ENCODE results near the gene OR10AD1.
"Not testable (repeated sequence)": the region's sequence is repeated elsewhere in the genome, so short reads cannot be mapped to it uniquely, and the experiment has no call there.

OR10AD1 gene

DNA sequence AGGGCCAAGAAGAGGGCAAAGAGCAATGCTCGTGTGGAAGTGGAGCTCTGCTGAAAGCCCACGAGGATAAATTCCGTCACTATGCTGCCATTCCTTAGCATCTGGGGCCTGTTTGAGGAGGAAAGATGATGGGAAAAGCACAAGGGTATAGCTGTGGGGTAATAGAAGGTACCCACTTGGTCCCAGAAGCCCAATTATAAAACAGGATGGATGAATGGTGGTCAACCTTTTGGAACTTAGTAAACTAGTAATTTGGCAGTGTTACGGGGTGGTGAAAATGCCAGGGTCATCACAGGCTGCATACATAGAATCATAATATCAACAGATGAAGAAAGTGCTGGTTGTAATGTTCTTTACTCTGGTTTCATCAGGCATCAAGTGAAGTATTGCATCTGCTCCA is at the start of gene OR10AD1:
Gene OR10AD1 (minus strand): TSS at position 101 of the 400 bp plus-strand sequence. CDS start 0 bp downstream, at position 101.
- no peak for DNase-seq

DNA sequence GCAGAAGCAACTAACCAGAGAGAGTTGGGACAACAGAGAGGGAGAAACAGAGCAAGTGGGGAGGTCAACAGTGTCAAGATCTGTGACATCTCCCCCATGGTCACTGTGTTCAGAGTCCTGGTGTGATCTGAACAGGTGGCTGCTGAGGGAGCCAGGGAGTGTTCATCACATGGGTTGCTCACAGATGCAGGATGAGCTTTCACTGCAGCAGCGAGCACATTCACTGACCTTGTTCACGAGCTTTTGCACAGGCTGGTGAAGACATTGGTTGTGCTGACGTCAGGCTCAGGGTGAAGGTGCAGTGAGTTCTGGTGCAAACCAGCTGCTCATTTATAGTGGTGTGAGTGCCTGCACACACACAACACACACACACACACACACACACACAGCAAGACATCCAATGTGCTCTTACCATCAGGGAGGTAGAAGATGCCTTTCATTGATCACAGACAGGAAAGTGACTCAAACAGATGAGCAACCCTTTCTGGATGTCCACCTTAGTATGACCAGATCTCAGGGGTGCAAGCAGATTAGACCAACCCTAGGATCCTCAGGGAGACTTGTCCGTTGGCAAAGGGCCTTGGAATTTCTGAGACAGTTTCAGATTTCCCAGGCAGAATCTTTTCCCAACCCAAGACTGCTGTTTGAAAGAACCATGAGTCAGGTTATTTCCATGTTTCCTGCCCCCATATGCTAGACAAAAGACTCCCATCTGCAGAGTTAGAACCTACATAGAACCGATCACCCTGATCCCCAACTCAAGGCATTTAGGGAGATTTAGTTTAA is 44.3 kb upstream of the OR10AD1 start:
- no peak for DNase-seq

GRCh38 chr12:48237162-48237561 is 34.1 kb upstream of the OR10AD1 start:
- DNase-seq: no peak

GRCh38 chr12:48235796-48236333 is 32.8 kb upstream of the OR10AD1 start:
- no peak for DNase-seq

GRCh38 chr12:48231169-48231958 is 28.3 kb upstream of the OR10AD1 start:
- not testable (repeated sequence) for DNase-seq

- DNase-seq: not testable (repeated sequence)
Observed at GRCh38 chr12:48224533-48224932, 21.4 kb upstream of the OR10AD1 start.

DNA sequence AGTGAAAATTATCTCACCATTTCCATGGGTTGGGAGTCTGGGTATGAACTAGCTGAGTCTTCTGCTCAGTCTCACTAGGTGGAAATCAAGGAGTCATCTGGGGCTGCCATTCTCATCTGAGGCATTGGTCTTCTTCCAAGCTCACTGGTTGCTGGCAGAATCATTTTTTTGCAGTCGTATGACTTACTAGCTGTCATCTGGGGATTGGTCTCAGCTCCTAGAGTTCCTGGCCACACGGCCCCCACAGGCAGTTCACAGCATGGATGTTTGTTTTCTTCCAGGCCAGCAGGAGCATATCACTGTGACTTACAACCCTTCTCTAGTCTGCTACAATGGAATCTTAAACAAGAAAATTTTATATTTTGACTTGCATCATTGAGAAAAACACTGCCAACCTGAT is 18.6 kb upstream of the OR10AD1 start:
- no peak for DNase-seq

DNA sequence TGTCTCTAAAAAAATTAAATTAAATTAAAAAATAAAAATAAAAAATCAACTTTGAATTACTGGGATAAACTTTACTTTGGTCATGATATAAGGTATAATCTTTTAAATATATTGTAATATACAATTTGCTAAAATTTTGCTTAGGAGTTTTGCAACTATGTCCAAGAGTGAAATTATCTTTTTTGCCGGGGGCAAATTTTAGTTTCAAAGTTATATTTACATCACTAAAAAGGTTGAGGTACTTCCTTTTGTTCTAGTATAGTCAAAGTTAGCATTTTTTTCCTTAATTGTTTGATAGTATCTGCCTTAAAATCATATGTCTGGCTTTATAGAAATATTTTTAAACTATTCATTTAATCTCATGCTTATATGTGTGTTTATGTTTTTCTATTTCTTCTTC is 17.6 kb upstream of the OR10AD1 start:
- no peak for DNase-seq

- no peak for DNase-seq
Observed at GRCh38 chr12:48219631-48220030, 16.5 kb upstream of the OR10AD1 start.

- DNase-seq: no peak
Observed at GRCh38 chr12:48216785-48217184, 13.7 kb upstream of the OR10AD1 start.

DNA sequence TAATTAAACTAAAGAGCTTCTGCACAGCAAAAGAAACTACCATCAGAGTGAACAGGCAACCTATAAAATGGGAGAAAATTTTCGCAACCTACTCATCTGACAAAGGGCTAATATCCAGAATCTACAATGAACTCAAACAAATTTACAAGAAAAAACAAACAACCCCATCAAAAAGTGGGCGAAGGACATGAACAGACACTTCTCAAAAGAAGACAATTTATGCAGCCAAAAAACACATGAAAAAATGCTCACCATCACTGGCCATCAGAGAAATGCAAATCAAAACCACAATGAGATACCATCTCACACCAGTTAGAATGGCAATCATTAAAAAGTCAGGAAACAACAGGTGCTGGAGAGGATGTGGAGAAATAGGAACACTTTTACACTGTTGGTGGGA is 6.4 kb upstream of the OR10AD1 start:
- not testable (repeated sequence) for DNase-seq

GRCh38 chr12:48202766-48203165 is 326 bp downstream of the OR10AD1 start:
- no peak for DNase-seq

- DNase-seq: no peak
Observed at GRCh38 chr12:48201516-48201915, 1.6 kb downstream of the OR10AD1 start.

DNA sequence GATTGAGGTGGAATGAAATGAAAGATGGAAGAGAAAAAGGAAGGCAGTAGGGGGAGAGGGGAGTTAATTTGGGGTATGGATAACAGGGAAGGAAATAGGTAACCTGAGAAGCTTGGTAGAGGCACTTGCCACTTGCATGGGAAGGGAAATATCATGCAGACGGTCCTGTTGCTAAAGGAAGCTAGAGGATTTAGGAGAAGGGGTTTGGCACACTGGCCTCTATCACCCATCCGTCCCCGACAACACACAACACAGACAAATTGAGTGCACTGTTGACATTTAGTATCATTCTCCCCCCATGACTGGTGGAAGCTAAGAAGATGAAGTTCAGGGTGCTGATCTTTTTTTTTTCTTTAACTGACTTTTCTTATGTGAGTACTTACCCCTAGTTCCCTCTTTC is 2.0 kb downstream of the OR10AD1 start:
- DNase-seq: no peak

DNA sequence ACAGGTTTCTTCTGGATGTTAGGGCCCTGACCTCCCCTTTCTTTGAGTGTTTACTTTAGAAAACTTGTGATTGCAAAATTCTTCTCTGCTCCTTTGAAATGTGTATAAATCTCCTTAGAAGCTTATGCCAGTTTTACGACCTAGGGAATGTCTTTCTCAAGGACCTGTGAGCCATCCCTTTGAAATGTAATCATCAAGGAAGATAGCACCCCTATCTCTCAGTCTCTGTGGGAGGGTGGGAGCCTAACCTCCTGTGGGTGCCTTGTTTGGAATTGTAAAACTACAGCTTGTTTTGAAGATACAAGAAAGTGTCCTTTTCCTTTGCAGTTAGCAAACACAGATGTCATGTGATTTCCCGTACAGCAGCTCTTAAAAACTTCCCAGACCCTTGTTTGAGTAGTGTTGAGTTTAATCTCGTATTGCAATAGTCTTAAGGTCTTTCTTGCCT is 3.3 kb downstream of the OR10AD1 start:
- DNase-seq: no peak

DNA sequence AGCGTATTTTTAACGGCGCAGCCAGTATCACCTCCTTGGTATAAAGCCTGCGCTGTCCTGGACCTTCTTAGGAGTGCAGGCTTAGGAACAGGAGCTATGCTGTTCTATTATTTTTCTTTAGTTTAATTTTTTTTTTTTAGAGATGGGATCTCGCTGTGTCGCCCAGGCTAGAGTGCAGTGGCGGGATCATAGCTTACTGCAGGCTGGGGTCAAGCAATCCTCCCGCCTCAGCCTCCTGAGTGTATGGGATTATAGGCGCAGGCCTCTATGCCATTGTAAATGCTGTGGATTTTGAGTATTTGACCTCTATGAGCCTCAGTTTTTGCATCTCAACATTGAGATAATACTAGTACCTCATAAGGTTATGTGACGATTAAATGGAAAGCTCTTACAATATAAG is 4.1 kb downstream of the OR10AD1 start:
- DNase-seq: no peak

GRCh38 chr12:48198672-48198971 is 4.5 kb downstream of the OR10AD1 start:
- DNase-seq: no peak

DNA sequence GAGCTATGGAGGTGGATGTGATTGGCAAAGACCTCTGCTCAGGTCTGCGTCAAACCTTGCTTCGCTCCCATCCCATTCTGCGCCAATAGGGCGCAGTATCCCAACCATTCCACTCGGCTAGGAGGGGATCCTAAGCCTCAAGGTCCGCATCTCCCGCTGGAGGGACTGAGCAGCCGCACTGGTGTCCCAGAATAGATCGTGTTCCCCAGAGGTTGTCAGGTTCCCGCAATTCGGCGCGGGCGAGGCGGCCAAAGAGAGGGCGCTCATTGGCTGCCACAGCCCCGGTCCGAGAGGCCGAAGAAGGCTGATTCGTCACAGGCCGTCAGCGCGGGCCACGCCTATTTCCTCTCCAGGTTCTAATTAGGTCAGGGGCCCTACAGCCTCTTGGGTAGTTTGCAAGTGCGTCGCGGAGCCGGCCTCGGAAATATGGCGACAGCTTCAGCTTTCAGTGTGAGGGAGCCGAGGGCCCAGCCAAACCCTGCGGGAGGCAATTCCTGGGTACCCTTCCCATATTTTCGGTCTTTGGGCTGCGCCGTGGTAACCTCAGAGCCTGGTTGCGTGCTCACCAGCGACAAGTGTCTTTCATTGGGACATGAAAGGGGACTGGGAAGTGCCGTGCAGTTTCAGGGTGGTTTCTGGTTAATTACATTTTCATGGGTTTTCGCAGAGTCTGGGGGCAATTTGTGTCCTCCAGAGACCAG is 5.0 kb downstream of the OR10AD1 start:
- peak; percentile 94 for DNase-seq

DNA sequence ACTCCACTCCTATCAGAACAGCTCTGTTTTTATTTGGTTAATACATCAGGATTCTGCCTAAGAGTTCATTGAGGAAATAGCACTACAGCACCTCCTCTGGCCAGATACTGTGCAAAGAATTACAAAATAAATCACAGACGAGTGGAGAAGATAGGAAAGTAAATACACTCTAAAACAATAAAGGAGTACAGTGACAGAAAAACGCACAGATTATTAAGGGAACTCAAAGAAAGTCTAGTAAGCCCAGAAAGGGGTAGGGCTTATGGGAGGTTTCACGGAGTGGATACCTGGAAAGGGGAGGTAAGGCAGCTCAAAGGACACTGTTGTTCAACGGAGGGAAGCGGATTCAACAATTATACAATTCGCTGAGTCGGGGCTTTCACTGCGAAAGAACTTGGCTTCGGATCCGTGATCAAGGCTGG is 5.5 kb downstream of the OR10AD1 start:
- no peak for DNase-seq

- DNase-seq: no peak
Observed at GRCh38 chr12:48194799-48195201, 8.3 kb downstream of the OR10AD1 start.

GRCh38 chr12:48193623-48194022 is 9.5 kb downstream of the OR10AD1 start:
- no peak for DNase-seq

DNA sequence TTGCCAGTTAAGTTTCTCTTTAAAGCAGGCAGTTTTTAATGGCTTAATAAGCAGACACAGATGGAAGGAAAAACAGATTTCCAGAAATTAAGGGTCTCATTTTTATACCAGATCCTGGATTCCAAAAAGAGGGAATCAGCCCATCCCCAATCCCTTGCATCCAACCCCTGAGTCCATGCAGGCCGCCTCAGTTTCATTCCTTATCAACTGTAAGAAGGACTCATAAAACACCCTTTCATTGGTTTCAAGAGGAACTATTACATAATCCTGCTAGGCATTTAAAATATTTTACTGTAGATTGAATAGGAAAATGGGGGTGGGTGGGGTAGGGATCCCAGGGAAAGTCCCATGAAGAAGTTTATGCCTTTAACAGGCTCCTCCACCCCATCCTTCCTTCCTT is 10.2 kb downstream of the OR10AD1 start:
- DNase-seq: no peak

DNA sequence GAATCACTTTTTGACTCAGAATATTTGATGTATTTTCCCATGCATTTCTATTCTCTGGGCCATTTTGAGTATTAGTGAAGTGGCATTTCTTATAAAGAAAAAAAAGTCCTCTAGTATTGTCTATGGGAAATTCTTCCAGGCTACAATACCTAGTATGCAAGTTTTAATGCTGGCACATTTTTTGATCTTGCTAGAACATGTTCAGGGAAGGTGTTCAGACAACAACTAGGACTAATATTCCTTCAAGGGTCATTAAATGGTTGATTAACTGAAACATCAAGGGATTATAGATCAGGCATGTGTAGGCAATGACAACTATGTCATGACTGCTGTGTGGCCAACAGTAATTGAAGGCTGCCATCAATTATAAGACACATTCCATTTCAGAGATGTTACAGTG is 12.0 kb downstream of the OR10AD1 start:
- DNase-seq: no peak

Measured in NCI-H2081 treated with DMSO at 0.1 percent for 48 hours (cell line).